Breast epithelium (tissue), 4 donors: ENCODE results near the gene COMMD7. TPM values are rescaled to one million over a fixed set of nuclear protein-coding genes. Genes with fewer than 3 reads are reported as not detected.

Experiments
- DNase-seq, 2 donors: peaks; one replicate each; pipeline ENCODE4 v3.0.0-alpha.2; 2019; ENCODE audit warnings: low spot score in 2 of 2
- H3K27ac ChIP-seq, 2 donors: fragments of 200-600 bp; sonication (generic) in 1 of 2; one replicate each; pipeline ENCODE4 v1.5.1; 2016 to 2019; ENCODE audit warnings: mild to moderate bottlenecking in 1 of 2
- H3K27me3 ChIP-seq, 2 donors: fragments of 200-600 bp; sonication (generic) in 1 of 2; one replicate each; pipeline versions ENCODE4 v1.5.1 to v1.6.0; 2017 to 2019; ENCODE audit warnings: control low read depth in 1 of 2, mild to moderate bottlenecking in 1 of 2
- H3K36me3 ChIP-seq: fragments of 200-600 bp; one replicate; pipeline ENCODE4 v1.5.1; 2019
- H3K4me1 ChIP-seq, 2 donors: fragments of 200-600 bp; sonication (generic); one replicate each; pipeline ENCODE4 v1.5.1; 2016 to 2019; ENCODE audit warnings: control low read depth in 1 of 2
- H3K4me3 ChIP-seq, 3 donors: fragments of 200-600 bp; sonication (generic); 1 replicate in 2 of 3; 2 replicates in 1 of 3; pipeline ENCODE4 v1.5.1; 2016 to 2019; ENCODE audit warnings: mild to moderate bottlenecking in 3 of 3, moderate library complexity in 2 of 3
- H3K9me3 ChIP-seq, 2 donors: fragments of 200-600 bp; sonication (generic) in 1 of 2; one replicate each; pipeline ENCODE4 v1.5.1; 2016 to 2019; ENCODE audit warnings: control low read depth in 1 of 2
- POLR2A ChIP-seq: fragments of 450-650 bp; IDR thresholded peaks from one replicate; pipeline ENCODE4 v1.6.1; 2016; ENCODE audit warnings: antibody characterized with exemption, mild to moderate bottlenecking, moderate library complexity
- POLR2AphosphoS5 ChIP-seq, 3 donors: sonication (generic); formaldehyde crosslinking; IDR thresholded peaks; one replicate each; pipeline ENCODE4 v1.6.1; 2017; ENCODE audit warnings: antibody characterized with exemption in 3 of 3
- intact Hi-C: fragments of 100-400 bp; cut with DNase I; formaldehyde crosslinking; loops from one replicate; pipeline ENCODE4 v1.15.1; 2023; ENCODE audit warnings: low total_unique reads
- total RNA-seq, 3 donors: library from RNA; depleted of rRNA; stranded (reverse); fragments of >200 nt; gene quantifications; one replicate each; pipeline ENCODE4 v1.1.0, GENCODE V29; 2016
- TF ChIP-seq, protein P1 (sequence below), 3 donors: fragments of 450-650 bp; IDR thresholded peaks; one replicate each; pipeline ENCODE4 v1.5.1; 2016 to 2017; ENCODE audit warnings: antibody characterized with exemption in 3 of 3, mild to moderate bottlenecking in 3 of 3, moderate library complexity in 3 of 3

Gene COMMD7
- total RNA-seq, 3 donors from 2014 or later, result 22.7 to 30.9 (median 24.3) TPM

DNA sequence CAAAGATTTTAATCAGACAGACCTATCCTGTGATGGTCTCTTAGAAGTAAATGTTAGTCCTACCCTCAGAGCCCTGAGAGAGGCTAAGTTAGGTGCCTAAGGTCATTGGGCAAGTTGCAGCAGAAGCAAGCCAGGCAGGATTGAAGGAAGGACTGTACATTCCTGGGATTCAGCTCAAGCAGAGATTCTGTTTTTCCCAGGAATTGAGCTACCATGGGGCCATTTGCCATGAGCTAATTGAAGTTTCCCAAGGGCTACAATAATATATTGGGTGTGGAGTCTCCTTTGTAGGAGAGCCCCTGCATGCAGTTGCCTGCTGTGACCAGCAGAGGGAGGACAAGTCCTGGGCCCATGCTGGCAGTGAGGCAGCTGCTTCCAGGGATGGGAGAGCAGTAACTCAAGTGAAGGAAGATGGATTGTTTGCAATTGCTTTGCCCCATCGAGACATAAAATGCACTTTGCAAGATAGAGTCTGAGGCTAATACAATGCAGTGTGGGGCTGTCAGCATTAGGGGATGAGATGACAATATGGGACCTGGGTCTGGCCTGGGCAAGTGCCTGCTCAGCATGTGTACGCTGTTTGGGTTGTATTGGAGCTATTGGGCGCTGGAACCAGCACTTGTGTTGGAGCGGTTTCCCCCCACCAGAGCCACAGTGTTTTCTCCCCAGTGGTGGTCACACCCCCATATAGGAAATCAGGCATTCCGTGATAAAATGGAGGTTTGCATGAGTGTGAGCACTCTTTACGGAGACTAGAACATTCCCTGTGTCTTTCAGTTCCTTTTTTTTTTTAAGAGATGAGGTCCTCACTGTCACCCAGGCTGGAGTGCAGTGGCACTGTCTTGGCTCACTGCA lies 46.9 kb upstream of the COMMD7 start:
- intact Hi-C loops, result no loop called here

DNA sequence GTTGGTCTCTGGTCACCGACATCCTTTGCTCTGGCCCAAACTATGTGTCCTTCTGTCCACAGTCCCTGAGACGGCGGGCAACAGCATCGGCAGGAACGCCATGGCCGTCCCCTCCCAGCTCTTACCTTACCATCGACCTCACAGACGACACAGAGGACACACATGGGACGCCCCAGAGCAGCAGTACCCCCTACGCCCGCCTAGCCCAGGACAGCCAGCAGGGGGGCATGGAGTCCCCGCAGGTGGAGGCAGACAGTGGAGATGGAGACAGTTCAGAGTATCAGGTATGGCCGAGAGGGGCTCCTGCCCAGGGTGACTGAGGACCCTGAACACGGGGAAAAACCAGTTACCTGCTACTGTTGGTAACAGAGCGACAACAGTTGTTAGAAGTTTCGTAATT lies 43.9 kb upstream of the COMMD7 start:
- DNase-seq, result no peak
- H3K27ac ChIP-seq, result no peak overlapping the region
- H3K27me3 ChIP-seq, result no peaks in the 10 kb centered on the region
- TF ChIP-seq, protein P1, sequence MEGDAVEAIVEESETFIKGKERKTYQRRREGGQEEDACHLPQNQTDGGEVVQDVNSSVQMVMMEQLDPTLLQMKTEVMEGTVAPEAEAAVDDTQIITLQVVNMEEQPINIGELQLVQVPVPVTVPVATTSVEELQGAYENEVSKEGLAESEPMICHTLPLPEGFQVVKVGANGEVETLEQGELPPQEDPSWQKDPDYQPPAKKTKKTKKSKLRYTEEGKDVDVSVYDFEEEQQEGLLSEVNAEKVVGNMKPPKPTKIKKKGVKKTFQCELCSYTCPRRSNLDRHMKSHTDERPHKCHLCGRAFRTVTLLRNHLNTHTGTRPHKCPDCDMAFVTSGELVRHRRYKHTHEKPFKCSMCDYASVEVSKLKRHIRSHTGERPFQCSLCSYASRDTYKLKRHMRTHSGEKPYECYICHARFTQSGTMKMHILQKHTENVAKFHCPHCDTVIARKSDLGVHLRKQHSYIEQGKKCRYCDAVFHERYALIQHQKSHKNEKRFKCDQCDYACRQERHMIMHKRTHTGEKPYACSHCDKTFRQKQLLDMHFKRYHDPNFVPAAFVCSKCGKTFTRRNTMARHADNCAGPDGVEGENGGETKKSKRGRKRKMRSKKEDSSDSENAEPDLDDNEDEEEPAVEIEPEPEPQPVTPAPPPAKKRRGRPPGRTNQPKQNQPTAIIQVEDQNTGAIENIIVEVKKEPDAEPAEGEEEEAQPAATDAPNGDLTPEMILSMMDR (IDR thresholded peaks at IDR 0.05), result no peak
- TF ChIP-seq POLR2A, result no peak
- no peak for TF ChIP-seq POLR2AphosphoS5 (IDR thresholded peaks at IDR 0.05)
- no peaks in the 10 kb centered on the region for H3K36me3 ChIP-seq
- intact Hi-C loops, result no loop called here
- H3K9me3 ChIP-seq, result no peaks in the 10 kb centered on the region
- H3K4me1 ChIP-seq, result no peaks in the 10 kb centered on the region
- H3K4me3 ChIP-seq, result no peak overlapping the region

More for the DNA sequence above, 46.9 kb upstream of the COMMD7 start:
- Histone ChIP-seq H3K27me3 (no peaks in the 10 kb centered on the region), H3K4me1 (no peaks in the 10 kb centered on the region), H3K27ac (no peak overlapping the region), H3K4me3 (no peak overlapping the region), H3K36me3 (no peaks in the 10 kb centered on the region), H3K9me3 (no peaks in the 10 kb centered on the region)
- DNase-seq, result peak; percentile 64 to 73
- TF ChIP-seq POLR2AphosphoS5 (IDR thresholded peaks at IDR 0.05), result no peak
- TF ChIP-seq, protein P1 (IDR thresholded peaks at IDR 0.05), result peak; percentile 87 to 94 (median 91)

DNA sequence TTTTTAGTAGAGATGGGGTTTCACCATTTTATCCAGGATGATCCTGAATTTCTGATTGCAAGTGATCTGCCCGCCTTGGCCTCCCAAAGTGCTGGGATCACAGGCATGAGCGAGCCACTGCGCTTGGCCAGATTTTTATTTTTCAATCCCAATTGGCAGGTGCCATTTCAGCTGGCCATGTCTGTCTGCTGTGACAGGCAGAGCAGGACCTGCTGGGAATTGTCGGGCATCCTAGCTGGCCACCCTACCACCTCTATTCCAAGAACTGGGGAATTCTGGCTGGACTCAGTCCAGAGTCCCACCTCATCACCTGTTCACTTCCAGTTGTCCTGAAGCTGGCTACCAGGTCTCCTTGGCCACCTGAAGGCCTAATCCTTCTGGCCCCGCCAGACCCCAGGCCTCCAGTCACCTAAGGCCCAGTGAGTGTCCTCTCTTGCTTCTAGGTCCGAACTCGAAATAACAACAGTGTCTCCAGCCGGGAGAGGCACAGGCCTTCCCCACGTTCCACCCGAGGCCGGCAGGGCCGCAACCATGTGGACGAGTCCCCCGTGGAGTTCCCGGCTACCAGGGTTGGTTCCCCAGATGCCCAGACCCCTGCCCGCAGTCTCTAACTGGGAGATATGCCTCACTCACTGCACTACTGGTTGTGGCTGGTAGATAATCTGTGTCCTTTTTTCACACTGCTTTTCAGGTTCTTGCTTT lies 42.9 kb upstream of the COMMD7 start:
- Histone ChIP-seq H3K27ac (no peak overlapping the region), H3K4me1 (no peaks in the 10 kb centered on the region), H3K4me3 (no peak overlapping the region), H3K27me3 (no peaks in the 10 kb centered on the region), H3K36me3 (no peaks in the 10 kb centered on the region), H3K9me3 (no peaks in the 10 kb centered on the region)
- TF ChIP-seq POLR2AphosphoS5 (IDR thresholded peaks at IDR 0.05), result no peak
- no peak for TF ChIP-seq POLR2A
- TF ChIP-seq, protein P1 (IDR thresholded peaks at IDR 0.05), result no peak
- intact Hi-C loops, result no loop called here
- no peak for DNase-seq

DNA sequence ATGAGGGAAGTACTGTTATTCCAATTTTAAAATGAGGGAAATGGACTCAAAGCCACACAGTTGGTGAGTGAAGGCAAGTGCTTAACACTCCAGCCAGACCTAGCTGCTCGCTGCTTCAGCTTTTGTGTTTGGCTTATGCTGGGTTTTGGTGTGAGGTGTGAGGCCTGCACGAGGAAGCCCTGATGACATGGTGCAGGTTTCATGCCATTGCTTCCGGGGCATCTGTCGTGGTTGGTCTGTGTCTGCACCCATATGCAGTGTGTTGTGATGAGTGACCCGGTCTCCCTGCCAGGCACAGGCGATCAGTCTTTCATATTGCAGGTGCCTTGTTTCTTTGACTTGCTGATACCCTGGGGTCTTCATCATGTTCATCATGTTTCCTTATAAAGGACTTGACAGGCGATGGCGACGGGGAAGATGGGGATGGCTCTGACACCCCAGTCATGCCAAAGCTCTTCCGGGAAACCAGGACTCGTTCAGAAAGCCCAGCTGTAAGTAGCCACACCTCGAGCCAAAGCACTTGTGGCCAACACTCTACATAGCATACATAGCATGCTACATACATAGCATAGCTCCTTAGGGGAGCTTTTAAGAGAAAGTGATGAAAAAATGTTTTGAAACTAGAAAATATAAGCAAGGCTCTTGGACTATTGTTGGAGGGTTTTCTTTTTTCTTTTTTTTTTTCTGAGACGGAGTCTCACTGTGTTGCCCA lies 41.3 kb upstream of the COMMD7 start:
- Histone ChIP-seq H3K4me3 (no peak overlapping the region), H3K9me3 (no peaks in the 10 kb centered on the region), H3K36me3 (no peaks in the 10 kb centered on the region), H3K4me1 (no peaks in the 10 kb centered on the region), H3K27me3 (no peaks in the 10 kb centered on the region), H3K27ac (no peak overlapping the region)
- DNase-seq, result no peak
- intact Hi-C loops, result loop anchor here (5.0 kb wide), 1 partner anchor 1183 kb away; no protein-coding TSS in a partner anchor
- TF ChIP-seq POLR2A, result no peak
- TF ChIP-seq, protein P1 (IDR thresholded peaks at IDR 0.05), result no peak
- TF ChIP-seq POLR2AphosphoS5 (IDR thresholded peaks at IDR 0.05), result no peak
